Stimulated activated CD4-positive, alpha-beta T cell treated with anti-CD3 and anti-CD28 coated beads, Interleukin-2, amount 100 ng/mL, for 24 hours (primary cell): Measurements from ENCODE around the gene C16orf87.

Source experiments
- DNase-seq, 2 donors: peaks; one replicate each; pipeline ENCODE4 v3.0.0-alpha.2; 2020

Gene C16orf87

GRCh38 chr16:46753015-46753414 is 78.0 kb downstream of the C16orf87 start:
- no peak for DNase-seq

DNA sequence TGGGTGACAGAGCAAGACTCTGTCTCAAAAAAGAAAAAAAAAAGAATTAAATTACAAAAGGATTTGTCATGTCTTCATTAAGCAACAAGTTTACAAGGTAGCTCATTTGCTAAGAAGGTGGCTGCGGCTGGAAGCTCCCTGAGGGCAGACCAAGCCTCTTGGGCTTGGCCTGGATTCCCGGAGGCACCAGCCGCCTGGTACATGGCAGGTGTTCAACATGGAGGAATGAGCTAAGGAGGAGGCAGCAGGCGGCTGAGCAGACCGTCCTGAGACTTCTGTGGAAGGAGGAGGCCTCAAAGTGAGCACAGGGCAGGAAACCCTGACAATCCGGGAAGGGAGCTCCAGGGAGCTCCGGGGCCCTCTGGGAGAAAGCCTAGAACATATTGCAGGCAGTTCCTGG is 79.6 kb downstream of the C16orf87 start:
- no peak for DNase-seq

GRCh38 chr16:46748775-46749705 is 81.9 kb downstream of the C16orf87 start:
- no peak for DNase-seq

- no peak for DNase-seq
Observed at GRCh38 chr16:46747777-46748651, 83.0 kb downstream of the C16orf87 start, which contains the start of gene MYLK3. MYLK3 (minus strand) TSS chr16:46748344; CDS start chr16:46748193, 151 bp downstream.

DNA sequence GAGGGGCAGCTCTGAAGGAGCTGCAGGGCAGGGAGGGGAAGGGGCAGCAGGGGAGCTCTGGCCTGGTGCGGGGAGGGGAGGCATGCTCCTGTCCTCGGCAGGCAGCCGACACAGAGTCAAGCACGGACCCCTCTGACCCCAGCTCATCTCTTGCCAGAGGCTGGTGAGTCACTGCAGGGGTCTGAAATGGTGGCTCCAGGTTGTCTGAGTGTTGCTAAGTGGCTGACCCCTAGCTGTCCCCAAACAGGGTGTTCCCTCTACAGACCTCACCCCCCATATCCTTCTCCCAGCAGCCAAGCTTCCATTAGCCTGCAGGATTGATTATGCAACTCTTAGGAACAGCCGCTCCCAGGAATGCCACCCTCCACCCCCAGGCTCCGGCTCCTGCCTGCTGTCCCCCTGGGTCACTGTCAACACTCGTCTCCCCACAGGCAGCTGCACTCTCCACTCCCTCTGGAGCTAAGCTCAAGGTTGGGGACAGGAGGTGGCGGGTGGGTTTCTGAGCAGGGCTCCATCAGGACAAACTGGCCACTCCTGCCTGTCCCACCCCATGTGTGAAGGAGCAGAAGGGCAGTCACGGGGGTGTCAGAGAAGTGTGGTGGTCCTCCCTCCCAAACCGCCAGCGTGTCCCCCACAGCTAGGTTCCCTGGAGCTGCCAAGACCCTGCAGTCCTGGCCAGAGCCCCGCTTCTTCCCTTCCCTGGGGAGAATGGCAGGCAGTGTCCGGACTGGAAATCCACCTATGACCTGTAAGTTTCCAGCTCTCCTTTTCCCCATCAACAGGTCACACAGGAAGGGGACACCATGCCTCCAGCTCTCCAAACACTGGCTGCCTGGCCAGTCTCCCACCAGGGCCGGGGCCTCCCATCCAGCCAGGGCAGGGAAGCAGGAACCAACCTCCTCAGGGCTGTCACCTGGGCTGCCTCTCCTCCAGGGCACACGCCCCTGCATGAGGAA is 83.9 kb downstream of the C16orf87 start:
- no peak for DNase-seq
